SK-N-MC (cell line): ENCODE data around the gene NHERF2.

Experiments used
- FOXP2 ChIP-seq: optimal IDR thresholded peaks from 2 replicates; pipeline ENCODE3; 2011; ENCODE audit warnings: mild to moderate bottlenecking, moderate library complexity; ENCODE audit not compliant: insufficient read depth; ENCODE audit errors: extremely low read length, control extremely low read depth
- POLR2AphosphoS5 ChIP-seq: IDR thresholded peaks from 2 replicates; pipeline ENCODE4 v1.6.1; 2012; ENCODE audit warnings: mild to moderate bottlenecking, low read depth, low read length, borderline replicate concordance

GRCh38 chr16:2046893-2047329 lies 20.2 kb downstream of the NHERF2 start:
- no peak for TF ChIP-seq POLR2AphosphoS5
- no peak for TF ChIP-seq FOXP2
